HFFc6 (cell line): ENCODE results near the gene PSEN1. TPM values are rescaled to one million over a fixed set of nuclear protein-coding genes. Genes with fewer than 3 reads are reported as not detected.

ENCODE experiments used
- DNase-seq: peaks from one replicate; pipeline ENCODE4 v3.0.0-alpha.2; 2018
- H3K27ac Mint-ChIP-seq: 2 replicates; pipeline ENCODE4 v1.8.0; 2020; ENCODE audit warnings: mild to moderate bottlenecking, mixed read lengths
- H3K27me3 Mint-ChIP-seq: 2 replicates; pipeline ENCODE4 v1.8.0; 2021; ENCODE audit warnings: mild to moderate bottlenecking, moderate library complexity, mixed read lengths; ENCODE audit not compliant: insufficient read depth
- H3K36me3 Mint-ChIP-seq: 2 replicates; pipeline ENCODE4 v1.8.0; 2021; ENCODE audit warnings: low read depth, mixed read lengths
- H3K4me1 Mint-ChIP-seq: 2 replicates; pipeline ENCODE4 v1.8.0; 2020; ENCODE audit warnings: low read depth, mixed read lengths
- H3K4me3 Mint-ChIP-seq: 2 replicates; pipeline ENCODE4 v1.8.0; 2020; ENCODE audit warnings: mild to moderate bottlenecking, moderate library complexity, mixed read lengths
- H3K9me3 Mint-ChIP-seq: 2 replicates; pipeline ENCODE4 v1.8.0; 2020; ENCODE audit warnings: mild to moderate bottlenecking, mixed read lengths
- total RNA-seq, 6 experiments: library from RNA; stranded (reverse); fragmentation: NEBNext Ultra II Directional; extraction: Animal tissue kit (Norgen Biotek cat#: 25700); gene quantifications; 2 replicates in 1 of 6; 3 replicates in 5 of 6; pipeline ENCODE4 v1.2.3, GENCODE V29; 2021
- TF ChIP-seq, protein P1 (sequence below): fragments of 200-600 bp; sonication (generic); IDR thresholded peaks from 2 replicates; pipeline ENCODE4 v1.5.0; 2021; ENCODE audit warnings: antibody characterized with exemption, mild to moderate bottlenecking

The PSEN1 gene
- total RNA-seq, 6 experiments from 2014 or later = 34.5 to 44.6 (median 40.2) TPM

- peaks cover 1% of the 10 kb centered on the region; the same call in 1 of the 2 replicates for H3K27me3 Mint-ChIP-seq
- H3K4me1 Mint-ChIP-seq = peaks cover 5% of the 10 kb centered on the region; the same call in 1 of the 2 replicates
- no peak for DNase-seq
- TF ChIP-seq, protein P1, sequence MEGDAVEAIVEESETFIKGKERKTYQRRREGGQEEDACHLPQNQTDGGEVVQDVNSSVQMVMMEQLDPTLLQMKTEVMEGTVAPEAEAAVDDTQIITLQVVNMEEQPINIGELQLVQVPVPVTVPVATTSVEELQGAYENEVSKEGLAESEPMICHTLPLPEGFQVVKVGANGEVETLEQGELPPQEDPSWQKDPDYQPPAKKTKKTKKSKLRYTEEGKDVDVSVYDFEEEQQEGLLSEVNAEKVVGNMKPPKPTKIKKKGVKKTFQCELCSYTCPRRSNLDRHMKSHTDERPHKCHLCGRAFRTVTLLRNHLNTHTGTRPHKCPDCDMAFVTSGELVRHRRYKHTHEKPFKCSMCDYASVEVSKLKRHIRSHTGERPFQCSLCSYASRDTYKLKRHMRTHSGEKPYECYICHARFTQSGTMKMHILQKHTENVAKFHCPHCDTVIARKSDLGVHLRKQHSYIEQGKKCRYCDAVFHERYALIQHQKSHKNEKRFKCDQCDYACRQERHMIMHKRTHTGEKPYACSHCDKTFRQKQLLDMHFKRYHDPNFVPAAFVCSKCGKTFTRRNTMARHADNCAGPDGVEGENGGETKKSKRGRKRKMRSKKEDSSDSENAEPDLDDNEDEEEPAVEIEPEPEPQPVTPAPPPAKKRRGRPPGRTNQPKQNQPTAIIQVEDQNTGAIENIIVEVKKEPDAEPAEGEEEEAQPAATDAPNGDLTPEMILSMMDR = no peak
- no peak overlapping the region for H3K4me3 Mint-ChIP-seq
- H3K27ac Mint-ChIP-seq = no peak overlapping the region
- H3K36me3 Mint-ChIP-seq = no peaks in the 10 kb centered on the region
- no peaks in the 10 kb centered on the region for H3K9me3 Mint-ChIP-seq
These were observed 119.5 kb downstream of the PSEN1 start for GRCh38 chr14:73255693-73256225.

GRCh38 chr14:73258076-73258475, 121.8 kb downstream of the PSEN1 start:
- Mint-ChIP-seq H3K9me3 (no peaks in the 10 kb centered on the region), H3K27me3 (peaks cover 1% of the 10 kb centered on the region; the same call in 1 of the 2 replicates), H3K4me3 (no peak overlapping the region), H3K36me3 (no peaks in the 10 kb centered on the region), H3K27ac (no peak overlapping the region), H3K4me1 (peaks cover 5% of the 10 kb centered on the region; the same call in 1 of the 2 replicates)
- no peak for DNase-seq
- TF ChIP-seq, protein P1 = no peak

DNA sequence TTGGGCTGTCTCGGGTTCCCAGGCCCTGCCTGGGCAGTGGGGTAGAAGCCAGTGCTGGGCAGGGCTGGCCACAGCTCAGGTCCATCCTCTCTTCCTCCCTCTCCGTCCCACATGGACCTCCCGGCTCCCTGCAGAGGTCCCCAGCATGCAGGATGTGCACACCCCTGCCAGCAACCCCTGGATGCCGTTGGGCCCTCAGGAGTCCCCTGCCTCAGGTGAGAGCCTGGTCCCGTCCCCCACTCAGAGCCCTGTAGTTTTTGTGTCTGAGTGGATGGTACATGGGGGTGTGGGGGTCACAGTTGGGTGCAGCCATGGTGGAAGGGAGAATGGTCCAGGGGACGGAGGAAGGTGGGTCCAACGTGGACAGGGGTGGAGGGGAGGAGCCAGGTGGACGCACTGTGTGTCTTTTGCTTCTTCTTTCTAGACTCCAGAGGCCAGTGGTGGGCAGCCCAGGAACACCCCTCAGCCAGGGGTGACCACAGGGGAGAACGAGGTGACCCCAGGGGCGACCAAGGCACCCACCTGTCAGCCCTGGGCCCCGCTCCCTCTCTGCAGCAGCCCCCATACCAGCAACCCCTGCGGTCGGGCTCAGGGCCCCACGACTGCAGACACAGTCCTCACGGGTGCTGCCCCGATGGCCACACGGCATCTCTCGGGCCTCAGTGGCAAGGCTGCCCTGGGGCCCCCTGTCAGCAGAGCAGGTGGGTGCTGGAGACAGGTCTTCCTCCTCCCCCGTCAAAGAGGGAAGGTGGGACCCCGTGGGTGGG, 122.7 kb downstream of the PSEN1 start:
- no peaks in the 10 kb centered on the region for H3K36me3 Mint-ChIP-seq
- peaks cover 5% of the 10 kb centered on the region; the same call in 1 of the 2 replicates for H3K4me1 Mint-ChIP-seq
- TF ChIP-seq, protein P1 = no peak
- H3K27me3 Mint-ChIP-seq = peaks cover 1% of the 10 kb centered on the region; the same call in 1 of the 2 replicates
- no peaks in the 10 kb centered on the region for H3K9me3 Mint-ChIP-seq
- H3K4me3 Mint-ChIP-seq = no peak overlapping the region
- H3K27ac Mint-ChIP-seq = no peak overlapping the region
- DNase-seq = no peak

DNA sequence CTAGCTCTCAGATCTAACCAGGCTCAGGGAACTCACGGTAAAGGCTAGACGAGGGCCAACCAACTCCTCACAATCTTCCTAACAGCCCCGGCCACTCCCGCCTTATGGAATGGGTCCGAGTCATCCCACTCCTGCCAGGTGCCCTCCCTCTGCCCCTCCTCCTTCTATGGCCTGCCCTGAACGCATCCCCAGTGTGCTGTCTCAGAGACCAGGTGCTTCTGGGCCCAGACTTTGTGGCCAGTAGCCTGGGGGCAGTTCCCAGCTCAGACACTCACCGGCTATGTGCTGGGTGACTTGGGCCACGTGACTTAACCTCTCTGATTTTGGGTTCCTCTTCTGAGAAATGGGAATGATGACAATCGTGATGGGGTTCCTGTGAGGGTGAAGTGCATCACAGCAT, 123.5 kb downstream of the PSEN1 start:
- Mint-ChIP-seq H3K36me3 (no peaks in the 10 kb centered on the region), H3K4me3 (no peak overlapping the region), H3K9me3 (no peaks in the 10 kb centered on the region), H3K27me3 (no peaks in the 10 kb centered on the region; the same call in 1 of the 2 replicates), H3K4me1 (peaks cover 5% of the 10 kb centered on the region; the same call in 1 of the 2 replicates), H3K27ac (no peak overlapping the region)
- DNase-seq = no peak
- TF ChIP-seq, protein P1 = no peak

DNA sequence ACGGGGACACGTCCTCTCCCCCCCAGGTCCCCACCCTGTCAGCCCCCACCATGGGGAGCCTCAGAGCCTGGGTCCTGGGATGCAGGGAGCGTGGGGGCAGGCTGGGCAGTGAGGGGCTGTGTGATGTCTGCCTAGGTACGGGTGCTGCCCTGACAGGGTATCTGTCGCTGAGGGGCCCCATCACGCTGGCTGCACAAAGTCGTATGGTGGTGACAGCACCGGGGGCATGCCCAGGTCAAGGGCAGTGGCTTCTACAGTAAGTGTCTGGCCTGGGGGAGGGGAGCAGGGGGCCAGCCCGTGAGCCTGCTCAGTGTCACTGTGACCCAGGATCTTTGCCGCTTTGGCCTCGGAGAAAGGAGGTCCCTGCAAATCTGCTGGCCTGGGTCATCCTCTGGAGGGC, 124.3 kb downstream of the PSEN1 start:
- Mint-ChIP-seq H3K36me3 (no peaks in the 10 kb centered on the region), H3K27me3 (no peaks in the 10 kb centered on the region; the same call in 1 of the 2 replicates), H3K4me3 (no peak overlapping the region), H3K9me3 (no peaks in the 10 kb centered on the region), H3K4me1 (peaks cover 5% of the 10 kb centered on the region; the same call in 1 of the 2 replicates), H3K27ac (no peak overlapping the region)
- TF ChIP-seq, protein P1 = no peak
- no peak for DNase-seq
